ENCODE results near the gene NBEA.
"Not testable (repeated sequence)": the region's sequence is repeated elsewhere in the genome, so short reads cannot be mapped to it uniquely, and the experiment has no call there.

The NBEA gene

DNA sequence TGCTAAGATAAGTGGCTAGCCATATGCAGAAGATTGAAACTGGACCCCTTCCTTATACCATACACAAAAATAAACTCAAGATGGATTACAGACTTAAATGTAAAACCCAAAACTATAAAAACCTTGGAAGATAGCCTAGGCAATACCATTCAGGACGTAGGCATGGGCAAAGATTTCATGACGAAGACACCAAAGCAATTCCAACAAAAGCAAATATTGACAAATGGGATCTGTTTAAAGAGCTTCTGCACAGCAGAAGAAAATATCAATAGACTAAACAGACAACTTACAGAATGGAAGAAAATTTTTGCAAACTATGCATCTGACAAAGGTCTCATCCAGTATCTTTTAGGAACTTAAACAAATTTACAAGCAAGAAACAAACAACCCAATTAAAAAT lies 466.2 kb downstream of the NBEA start:
- not testable (repeated sequence) for ATAC-seq (replicated peaks); H3K36me3 Mint-ChIP-seq; H3K27me3 Mint-ChIP-seq; H3K4me1 Mint-ChIP-seq; H3K9me3 Mint-ChIP-seq; H3K27ac Mint-ChIP-seq; H3K4me3 Mint-ChIP-seq; DNase-seq

DNA sequence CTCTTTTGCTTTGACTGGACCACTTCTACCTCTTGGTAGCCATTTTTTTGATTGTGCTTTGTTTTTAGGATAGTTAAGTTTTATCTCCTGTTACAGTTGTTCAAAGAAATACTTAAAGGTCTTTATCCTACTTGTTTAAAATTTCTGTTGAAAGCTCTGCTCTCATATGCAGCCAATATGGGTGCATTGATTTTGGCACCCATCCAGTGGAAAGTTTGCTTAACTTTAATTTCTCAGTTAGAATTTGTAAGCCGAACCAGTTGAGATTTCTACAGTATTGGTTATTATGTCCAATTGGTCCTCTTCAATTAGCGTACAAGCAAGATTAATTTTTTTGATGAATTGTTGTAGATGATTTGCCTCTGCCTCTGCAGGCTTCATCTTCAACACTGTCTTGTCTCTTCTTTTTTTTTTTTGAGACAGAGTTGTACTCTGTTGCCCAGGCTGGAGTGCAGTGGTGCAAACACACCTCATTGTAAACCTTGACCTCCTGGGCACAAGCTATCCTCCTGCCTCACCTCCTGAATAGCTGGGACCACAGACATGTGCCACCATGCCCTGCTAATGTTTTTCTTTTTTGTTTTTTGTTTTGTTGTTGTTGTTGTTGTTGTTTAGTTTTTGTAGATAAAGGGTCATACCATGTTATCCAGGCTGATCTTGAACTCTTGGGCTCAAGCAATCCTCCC lies 469.1 kb downstream of the NBEA start:
- H3K9me3 Mint-ChIP-seq = peaks cover 4 to 10% of the 10 kb centered on the region in 2 donors
- ATAC-seq (replicated peaks) = no peak
- H3K36me3 Mint-ChIP-seq = peaks cover 0 to 3% of the 10 kb centered on the region in 2 donors

DNA sequence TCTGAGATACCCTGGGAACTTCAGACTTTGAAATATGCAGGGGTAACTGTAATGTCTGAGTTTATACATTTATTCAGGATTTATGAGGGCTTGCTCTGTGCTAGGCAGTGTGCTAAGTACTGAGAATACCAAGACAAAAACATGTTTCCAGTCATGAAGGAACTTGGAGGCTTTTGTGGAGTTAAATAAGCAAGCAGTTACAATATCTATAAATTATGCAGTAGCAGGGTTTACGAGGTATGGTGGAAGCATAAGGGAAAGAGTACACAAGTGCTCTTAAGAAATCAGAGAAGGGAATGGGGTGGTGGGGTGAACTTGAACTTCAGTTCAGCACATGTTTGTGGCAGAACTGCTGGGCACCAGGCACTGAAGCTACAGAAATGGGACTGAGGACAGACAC lies 506.4 kb downstream of the NBEA start:
- no peaks in the 10 kb centered on the region for H3K4me1 Mint-ChIP-seq

More for the DNA sequence above, 469.1 kb downstream of the NBEA start:
- no peaks in the 10 kb centered on the region for H3K4me1 Mint-ChIP-seq
- H3K27me3 Mint-ChIP-seq = no peaks in the 10 kb centered on the region
- no peak overlapping the region for H3K4me3 Mint-ChIP-seq
- DNase-seq = no peak
- H3K27ac Mint-ChIP-seq = no peak overlapping the region

DNA sequence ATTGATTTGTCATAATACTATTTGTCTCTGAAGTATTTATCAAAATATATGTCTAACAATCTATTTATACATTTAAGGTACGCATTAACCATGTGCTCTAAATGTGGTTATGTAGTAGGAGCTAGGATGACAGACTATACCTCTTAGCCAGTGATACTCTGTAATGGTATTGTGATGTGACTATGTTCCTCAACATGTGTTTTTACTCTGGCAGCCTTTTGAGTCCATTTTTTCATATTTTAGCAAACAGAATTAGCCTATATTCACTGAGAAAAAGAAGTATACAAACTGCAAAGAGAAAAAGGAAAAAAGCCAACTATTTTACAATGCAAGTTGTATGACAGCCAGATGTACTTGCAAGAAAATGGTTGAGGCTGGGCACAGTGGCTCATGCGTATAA lies 507.8 kb downstream of the NBEA start:
- H3K4me3 Mint-ChIP-seq = no peak overlapping the region
- peaks cover 0 to 1% of the 10 kb centered on the region in 2 donors for H3K36me3 Mint-ChIP-seq
- no peaks in the 10 kb centered on the region for H3K9me3 Mint-ChIP-seq
- no peaks in the 10 kb centered on the region for H3K27me3 Mint-ChIP-seq
- H3K27ac Mint-ChIP-seq = no peak overlapping the region
- no peaks in the 10 kb centered on the region for H3K4me1 Mint-ChIP-seq
- no peak for DNase-seq
- no peak for ATAC-seq (replicated peaks)

More for the DNA sequence above, 506.4 kb downstream of the NBEA start:
- Mint-ChIP-seq H3K9me3 (no peaks in the 10 kb centered on the region), H3K27me3 (no peaks in the 10 kb centered on the region), H3K36me3 (peaks cover 0 to 1% of the 10 kb centered on the region in 2 donors), H3K4me3 (no peak overlapping the region), H3K27ac (no peak overlapping the region)
- DNase-seq = no peak
- no peak for ATAC-seq (replicated peaks)

DNA sequence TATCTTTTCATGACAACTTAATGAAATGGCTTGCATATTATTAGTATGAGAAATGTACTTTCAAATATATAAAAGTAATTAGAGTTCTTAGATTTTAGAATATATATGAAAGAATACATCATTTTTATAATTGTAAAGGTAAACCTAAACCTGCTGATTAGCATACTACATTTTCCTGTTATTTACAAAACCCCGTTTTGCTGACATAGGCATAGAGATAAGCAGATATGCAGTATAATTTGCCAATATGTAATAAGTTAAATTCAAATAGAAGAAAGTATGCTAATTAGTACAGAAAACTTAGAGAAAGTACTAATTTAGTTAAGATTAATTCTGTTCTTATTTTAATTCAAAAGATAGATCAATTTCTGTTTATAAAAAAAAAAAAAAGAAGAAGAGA lies 513.0 kb downstream of the NBEA start:
- no peaks in the 10 kb centered on the region for H3K27me3 Mint-ChIP-seq
- no peak overlapping the region for H3K4me3 Mint-ChIP-seq
- ATAC-seq (replicated peaks) (no peak), DNase-seq (no peak)
- H3K27ac Mint-ChIP-seq = no peak overlapping the region
- H3K36me3 Mint-ChIP-seq = peaks cover 5 to 8% of the 10 kb centered on the region in 2 donors
- peaks cover 0 to 4% of the 10 kb centered on the region in 2 donors for H3K9me3 Mint-ChIP-seq
- no peaks in the 10 kb centered on the region for H3K4me1 Mint-ChIP-seq

DNA sequence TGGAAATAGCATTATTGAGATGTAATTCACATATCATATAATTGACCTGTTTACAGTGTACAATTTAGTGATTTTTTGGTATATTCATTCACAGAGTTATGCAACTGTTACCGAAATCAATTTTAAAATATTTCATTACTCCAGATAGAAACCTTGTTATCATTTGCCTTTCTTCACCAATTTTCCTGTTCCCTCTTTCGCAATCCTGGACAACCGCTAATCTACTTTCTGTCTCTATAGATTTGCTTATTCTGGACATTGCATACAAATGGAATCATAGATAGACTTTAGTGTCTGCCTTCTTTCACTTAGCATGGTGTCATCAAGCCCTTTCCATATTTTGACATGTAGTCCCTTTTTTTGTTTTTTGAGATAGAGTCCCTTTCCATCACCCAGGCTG lies 515.2 kb downstream of the NBEA start:
- Mint-ChIP-seq H3K4me1 (no peaks in the 10 kb centered on the region), H3K9me3 (peaks cover 0 to 4% of the 10 kb centered on the region in 2 donors), H3K4me3 (no peak overlapping the region), H3K27me3 (no peaks in the 10 kb centered on the region), H3K36me3 (peaks cover 5 to 8% of the 10 kb centered on the region in 2 donors), H3K27ac (no peak overlapping the region)
- no peak for DNase-seq
- ATAC-seq (replicated peaks) = no peak

DNA sequence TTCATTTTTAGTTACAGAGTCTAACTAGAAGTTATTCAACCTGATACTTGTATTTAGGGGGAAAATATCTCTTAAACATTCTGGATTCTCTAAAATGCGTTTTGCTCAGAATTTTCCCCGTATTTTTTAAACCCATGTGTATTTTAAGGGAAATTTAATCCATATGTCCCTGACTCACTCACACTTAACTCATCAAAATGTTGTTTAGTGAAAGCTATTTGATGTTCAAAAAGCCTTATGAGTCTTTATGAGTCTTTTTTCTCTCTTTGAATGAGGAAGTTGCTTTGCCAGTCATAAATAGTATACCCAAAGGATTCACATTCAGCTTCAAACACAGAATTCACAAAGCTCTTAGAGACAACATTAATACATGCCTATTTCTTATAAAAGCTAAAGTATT lies 518.0 kb downstream of the NBEA start:
- no peak for DNase-seq
- Mint-ChIP-seq H3K27me3 (peaks cover 9 to 12% of the 10 kb centered on the region in 2 donors), H3K4me3 (no peak overlapping the region), H3K36me3 (peaks cover 5 to 13% of the 10 kb centered on the region in 2 donors), H3K9me3 (peaks cover 0 to 6% of the 10 kb centered on the region in 2 donors), H3K4me1 (no peaks in the 10 kb centered on the region), H3K27ac (no peak overlapping the region)
- no peak for ATAC-seq (replicated peaks)

DNA sequence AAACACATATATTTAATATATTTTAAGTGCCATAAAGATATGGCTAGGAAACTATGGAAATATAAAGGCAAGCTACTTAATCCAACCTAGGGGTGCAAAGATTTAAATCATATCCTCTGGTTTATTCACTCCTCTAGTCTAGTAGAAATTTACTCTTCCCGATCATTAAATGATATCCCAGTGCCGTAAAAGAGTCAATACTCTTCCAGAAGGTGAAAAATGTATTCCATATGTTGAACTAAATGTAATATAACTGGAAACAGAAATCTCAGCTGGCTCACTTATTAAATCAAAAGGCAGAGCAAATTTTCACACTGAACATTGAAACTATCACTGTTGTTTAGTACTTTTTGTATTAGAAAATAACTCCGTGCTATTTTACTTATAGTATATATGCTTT lies 523.3 kb downstream of the NBEA start:
- ATAC-seq (replicated peaks) = no peak
- Mint-ChIP-seq H3K9me3 (peaks cover 0 to 3% of the 10 kb centered on the region in 2 donors), H3K36me3 (peaks cover 0 to 5% of the 10 kb centered on the region in 2 donors), H3K4me1 (peaks cover under 1 to 5% of the 10 kb centered on the region in 2 donors), H3K4me3 (no peak overlapping the region), H3K27ac (no peak overlapping the region), H3K27me3 (peaks cover 24 to 30% of the 10 kb centered on the region in 2 donors)
- no peak for DNase-seq

DNA sequence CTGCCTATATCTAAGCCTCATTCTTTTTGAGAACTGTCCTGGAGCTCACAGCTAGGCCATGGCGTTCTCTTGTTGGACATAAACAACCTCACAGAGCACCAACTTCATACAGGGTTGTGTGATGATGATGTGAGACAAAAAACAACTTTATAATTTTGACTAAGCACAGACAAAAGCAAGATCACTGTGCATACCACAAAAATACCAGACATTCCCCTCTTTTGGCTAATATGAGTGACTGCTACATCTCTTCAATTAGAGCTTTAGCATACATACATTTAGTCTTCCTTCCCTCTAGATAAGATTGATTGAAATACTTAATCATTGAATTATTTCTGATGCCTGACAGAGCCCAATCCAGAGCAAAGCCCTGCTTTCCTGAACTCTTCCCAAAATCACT lies 526.1 kb downstream of the NBEA start:
- Mint-ChIP-seq H3K27me3 (peaks cover 35 to 49% of the 10 kb centered on the region in 2 donors), H3K36me3 (no peaks in the 10 kb centered on the region), H3K4me1 (peaks cover 5 to 16% of the 10 kb centered on the region in 2 donors), H3K9me3 (peaks cover 0 to 3% of the 10 kb centered on the region in 2 donors), H3K27ac (no peak overlapping the region), H3K4me3 (no peak overlapping the region)
- ATAC-seq (replicated peaks) (no peak), DNase-seq (no peak)

DNA sequence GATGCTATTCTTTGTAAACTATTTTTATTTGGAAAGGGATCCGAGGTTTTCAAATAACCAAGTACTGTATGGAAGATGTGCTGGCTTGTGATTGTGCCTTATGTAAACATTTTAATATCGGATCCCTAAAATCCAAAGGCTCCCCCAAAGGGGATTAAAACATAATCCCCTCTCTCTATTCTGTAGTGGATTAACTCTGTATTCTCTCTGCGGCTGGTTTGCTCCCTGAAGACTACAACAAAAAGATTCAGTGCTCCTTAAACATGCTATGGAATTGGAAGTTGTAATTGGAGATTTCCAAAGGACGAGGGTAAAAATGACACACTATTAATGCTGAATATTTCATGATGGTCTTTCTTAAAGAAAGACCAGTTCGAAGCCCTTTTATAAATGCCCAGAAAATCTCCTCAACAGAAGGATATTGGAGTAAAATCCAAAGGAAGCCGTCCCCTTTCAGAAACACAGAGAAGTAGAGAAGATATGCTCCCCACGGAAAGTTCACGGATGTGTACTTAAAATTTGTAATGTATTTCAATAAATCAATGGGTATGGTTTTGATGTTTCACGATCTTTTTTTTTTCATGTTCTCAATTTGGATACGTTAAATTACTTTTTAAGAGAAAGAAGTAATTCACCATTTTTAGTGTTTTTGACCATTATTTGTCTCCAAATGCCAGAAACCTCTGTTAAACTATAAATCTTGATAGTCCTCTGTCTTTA lies 527.9 kb downstream of the NBEA start:
- DNase-seq = no peak
- peaks cover 5 to 23% of the 10 kb centered on the region in 2 donors for H3K4me1 Mint-ChIP-seq
- peaks cover 0 to 2% of the 10 kb centered on the region in 2 donors for H3K9me3 Mint-ChIP-seq
- ATAC-seq (replicated peaks) = no peak
- peaks cover 33 to 44% of the 10 kb centered on the region in 2 donors for H3K27me3 Mint-ChIP-seq
- peak overlapping the region; percentile 74 to 78 for H3K4me3 Mint-ChIP-seq
- H3K36me3 Mint-ChIP-seq = no peaks in the 10 kb centered on the region
- no peak overlapping the region for H3K27ac Mint-ChIP-seq

DNA sequence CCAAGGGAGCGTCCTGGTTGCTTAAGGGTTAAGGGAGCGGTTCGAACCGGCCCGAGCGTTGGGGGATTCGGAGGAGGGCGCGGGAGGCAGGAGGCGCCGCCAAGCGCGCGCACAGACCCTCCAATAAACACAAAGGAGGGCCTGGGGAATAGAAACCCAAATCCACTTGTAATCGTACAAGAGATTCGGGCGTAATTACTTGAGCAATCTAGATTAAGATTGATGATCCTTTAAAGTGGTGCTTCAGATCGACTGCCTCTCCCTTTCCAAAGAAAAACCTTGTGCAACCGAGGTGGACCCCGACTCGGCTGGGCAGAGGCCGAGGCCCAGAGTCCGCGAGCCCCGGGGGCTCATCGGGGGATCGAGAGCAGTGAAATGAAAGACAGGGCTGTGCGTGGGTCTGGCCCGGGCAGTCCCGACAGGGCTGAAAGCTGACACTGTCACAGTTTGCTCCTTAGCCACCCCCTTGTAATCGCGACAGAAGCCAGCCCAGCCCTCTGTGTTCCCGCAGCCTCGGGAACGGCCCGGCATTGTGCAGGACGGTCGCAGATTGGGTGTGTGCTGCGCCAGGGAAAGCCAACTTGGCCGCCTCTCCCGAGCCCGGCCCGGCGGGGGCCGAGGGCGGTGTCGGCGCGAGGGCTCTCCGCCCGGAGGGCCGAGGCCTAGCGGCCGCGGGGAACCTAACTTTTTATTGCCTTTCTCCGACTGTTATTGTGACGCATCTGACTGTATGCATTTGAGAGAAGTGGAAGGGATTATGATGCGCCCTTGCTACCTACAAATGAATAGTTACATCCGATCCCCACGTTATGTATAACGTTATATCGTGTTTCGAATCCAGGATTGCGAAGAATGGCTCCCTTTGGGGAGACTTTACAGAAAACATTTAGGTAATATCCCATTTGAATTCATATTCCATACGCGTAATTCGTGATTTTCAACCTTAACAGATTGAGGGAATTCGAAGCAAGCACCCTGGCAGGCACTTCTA lies 528.9 kb downstream of the NBEA start:
- H3K4me1 Mint-ChIP-seq = peaks cover 12 to 33% of the 10 kb centered on the region in 2 donors
- H3K36me3 Mint-ChIP-seq = peaks cover 5 to 6% of the 10 kb centered on the region in 2 donors
- peaks cover 43 to 54% of the 10 kb centered on the region in 2 donors for H3K27me3 Mint-ChIP-seq
- H3K4me3 Mint-ChIP-seq = peak overlapping the region; percentile 74 to 78
- H3K27ac Mint-ChIP-seq = peak overlapping the region; percentile 56
- H3K9me3 Mint-ChIP-seq = peaks cover 0 to 2% of the 10 kb centered on the region in 2 donors
- ATAC-seq (replicated peaks) (peak; percentile 33 to 36), DNase-seq (no peak)

DNA sequence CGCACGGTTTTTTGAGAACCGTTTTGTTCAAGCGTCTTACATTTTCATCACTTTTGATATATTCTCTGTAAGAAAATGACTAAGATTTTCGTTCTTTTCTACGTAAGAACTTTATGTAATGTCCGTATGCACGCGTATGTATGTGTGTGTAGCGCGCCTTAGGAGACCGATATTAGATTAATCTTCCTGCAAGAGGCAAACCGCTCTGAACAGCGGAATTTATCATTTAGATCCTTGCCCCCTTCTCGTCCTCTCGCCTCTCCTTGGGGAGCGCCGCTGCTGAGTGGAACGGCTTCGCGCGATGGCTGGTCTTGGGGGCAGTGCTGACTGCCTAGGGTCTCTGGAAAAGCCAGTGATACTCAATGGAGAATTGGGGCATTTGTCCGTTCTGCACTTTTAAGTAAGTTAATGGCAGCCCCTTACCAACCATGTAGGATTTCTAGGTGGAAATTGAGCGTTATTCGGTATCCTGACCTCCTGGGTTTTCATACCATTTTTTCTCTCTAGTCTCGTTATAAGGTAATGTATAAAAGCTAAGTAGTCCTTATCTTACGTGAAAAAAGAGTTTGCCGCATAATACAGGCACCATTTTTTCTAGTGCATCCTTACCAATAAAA lies 529.7 kb downstream of the NBEA start:
- peak overlapping the region in 1 of 2 donors; percentile 74 for H3K4me3 Mint-ChIP-seq

DNA sequence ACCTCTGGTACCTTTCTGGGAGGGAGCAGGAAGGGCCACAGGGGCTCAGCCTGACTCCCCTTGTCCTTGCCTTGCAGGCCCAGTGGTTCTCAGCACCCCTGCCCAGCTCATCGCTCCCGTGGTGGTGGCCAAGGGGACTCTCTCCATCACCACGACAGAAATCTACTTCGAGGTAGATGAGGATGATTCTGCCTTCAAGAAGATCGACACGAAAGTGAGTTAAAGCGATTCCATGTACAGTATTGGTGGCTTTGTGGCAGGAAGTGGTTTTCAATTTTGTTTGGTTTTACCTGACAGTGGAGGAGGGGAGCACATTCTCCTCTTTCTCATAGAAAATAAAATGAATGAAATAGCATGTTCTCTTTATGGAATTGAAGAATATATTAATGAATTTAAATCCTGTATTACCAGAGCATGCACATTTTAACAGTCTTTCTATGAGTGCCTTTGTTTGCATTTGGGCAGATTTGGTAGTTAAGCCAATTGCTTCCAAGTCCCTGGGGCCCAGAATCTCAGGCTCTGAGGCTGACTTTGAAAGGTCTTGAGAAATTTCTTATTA lies 530.3 kb downstream of the NBEA start:
- ATAC-seq (replicated peaks) = no peak
- H3K27me3 Mint-ChIP-seq = peaks cover 57 to 68% of the 10 kb centered on the region in 2 donors
- peaks cover 5 to 11% of the 10 kb centered on the region in 2 donors for H3K36me3 Mint-ChIP-seq
- no peak overlapping the region for H3K27ac Mint-ChIP-seq
- no peak overlapping the region for H3K4me3 Mint-ChIP-seq
- no peak for DNase-seq
- H3K4me1 Mint-ChIP-seq = peaks cover 18 to 47% of the 10 kb centered on the region in 2 donors
- H3K9me3 Mint-ChIP-seq = peaks cover 0 to 2% of the 10 kb centered on the region in 2 donors

More for the DNA sequence above, 529.7 kb downstream of the NBEA start:
- peaks cover 18 to 42% of the 10 kb centered on the region in 2 donors for H3K4me1 Mint-ChIP-seq
- no peak overlapping the region for H3K27ac Mint-ChIP-seq
- H3K9me3 Mint-ChIP-seq = peaks cover 0 to 2% of the 10 kb centered on the region in 2 donors
- ATAC-seq (replicated peaks) (no peak), DNase-seq (no peak)
- peaks cover 51 to 62% of the 10 kb centered on the region in 2 donors for H3K27me3 Mint-ChIP-seq
- peaks cover 5 to 11% of the 10 kb centered on the region in 2 donors for H3K36me3 Mint-ChIP-seq
